HG02943 (cell line): ENCODE results near the gene GNA15.
"Not testable (repeated sequence)": the region's sequence is repeated elsewhere in the genome, so short reads cannot be mapped to it uniquely, and the experiment has no call there.

Experiments used
- ATAC-seq: cut with Tn5 transposase; IDR thresholded peaks from one replicate; pipeline ENCODE4 v1.9.1; 2021; ENCODE audit warnings: mild to moderate bottlenecking, low read depth, moderate library complexity; ENCODE audit not compliant: unreplicated experiment

The GNA15 gene

GRCh38 chr19:3146677-3147100 is 10.9 kb downstream of the GNA15 start:
- ATAC-seq: no peak

- no peak for ATAC-seq
Observed at GRCh38 chr19:3148503-3148902, 12.7 kb downstream of the GNA15 start.

- no peak for ATAC-seq
Observed at GRCh38 chr19:3149089-3149488, 13.3 kb downstream of the GNA15 start.

GRCh38 chr19:3149526-3150505 is 14.0 kb downstream of the GNA15 start:
- ATAC-seq: no peak

- no peak for ATAC-seq
Observed at GRCh38 chr19:3150739-3151329, 15.0 kb downstream of the GNA15 start.

- no peak for ATAC-seq
Observed at GRCh38 chr19:3151563-3152418, 16.0 kb downstream of the GNA15 start.

- ATAC-seq: no peak
Observed at GRCh38 chr19:3152419-3152780, 16.6 kb downstream of the GNA15 start.

GRCh38 chr19:3153286-3154230 is 17.7 kb downstream of the GNA15 start:
- no peak for ATAC-seq

- not testable (repeated sequence) for ATAC-seq
Observed at GRCh38 chr19:3154447-3154846, 18.6 kb downstream of the GNA15 start.

- ATAC-seq: peak; percentile 53
Observed at GRCh38 chr19:3154957-3155736, 19.3 kb downstream of the GNA15 start.

- no peak for ATAC-seq
Observed at GRCh38 chr19:3157096-3157845, 21.4 kb downstream of the GNA15 start.

GRCh38 chr19:3159565-3159964 is 23.7 kb downstream of the GNA15 start:
- no peak for ATAC-seq

- ATAC-seq: no peak
Observed at GRCh38 chr19:3160219-3160618, 24.4 kb downstream of the GNA15 start.

- ATAC-seq: no peak
Observed at GRCh38 chr19:3161453-3161852, 25.6 kb downstream of the GNA15 start.

GRCh38 chr19:3162418-3163229 is 26.8 kb downstream of the GNA15 start:
- no peak for ATAC-seq

GRCh38 chr19:3163230-3163886 is 27.5 kb downstream of the GNA15 start:
- no peak for ATAC-seq

- no peak for ATAC-seq
Observed at GRCh38 chr19:3163943-3164342, 28.1 kb downstream of the GNA15 start.
